Testis (tissue), 3 donors: ENCODE results near the gene TRPM2. TPM values are rescaled to one million over a fixed set of nuclear protein-coding genes. Genes with fewer than 3 reads are reported as not detected.

Source experiments
- DNase-seq: peaks from one replicate; pipeline ENCODE4 v3.0.0-alpha.2; 2019
- H3K27ac ChIP-seq, 2 donors: fragments of 200-600 bp; sonication (generic); one replicate each; pipeline ENCODE4 v1.5.1; 2019
- H3K27me3 ChIP-seq: fragments of 200-600 bp; sonication (generic); one replicate; pipeline ENCODE4 v1.5.1; 2019
- H3K36me3 ChIP-seq: fragments of 200-600 bp; sonication (generic); one replicate; pipeline ENCODE4 v1.5.1; 2017; ENCODE audit warnings: low read depth; ENCODE audit errors: missing control alignments
- H3K4me1 ChIP-seq: fragments of 200-600 bp; sonication (generic); one replicate; pipeline ENCODE4 v1.5.1; 2019
- H3K4me3 ChIP-seq, 2 donors: fragments of 200-600 bp; sonication (generic); one replicate each; pipeline ENCODE4 v1.5.1; 2017 to 2019
- H3K9me3 ChIP-seq: fragments of 200-600 bp; sonication (generic); one replicate; pipeline ENCODE4 v1.5.1; 2017
- CTCF ChIP-seq, 3 experiments: fragments of 450-650 bp in 2 of 3; fragments of 200-600 bp in 1 of 3; sonication (generic) in 1 of 3; IDR thresholded peaks; one replicate each; pipeline ENCODE4 v1.5.1; 2016 to 2019; ENCODE audit warnings: antibody characterized with exemption in 3 of 3, mild to moderate bottlenecking in 2 of 3, moderate library complexity in 1 of 3
- POLR2A ChIP-seq: fragments of 450-650 bp; IDR thresholded peaks from one replicate; pipeline ENCODE4 v1.6.1; 2017; ENCODE audit warnings: antibody characterized with exemption, mild to moderate bottlenecking, moderate library complexity
- WGBS, 2 donors: methylation state at CpG; one replicate each; pipeline ENCODE4 v1.1.5; 2018; 5-methylcytosine and 5-hydroxymethylcytosine counted together
- intact Hi-C: fragments of 100-400 bp; cut with DNase I; formaldehyde crosslinking; loops from one replicate; pipeline ENCODE4 v1.15.1; 2023; ENCODE audit warnings: low total_unique reads
- polyA plus RNA-seq: library from polyadenylated mRNA; stranded (reverse); fragments of 350-450 nt; fragmentation: Illumina TruSeq; extraction: RNeasy Lipid Tissue Mini Kit (QIAGEN cat#74804); gene quantifications from one replicate; pipeline ENCODE4 v1.2.3, GENCODE V29; 2014; ENCODE audit warnings: low read depth, low replicate concordance; ENCODE audit not compliant: insufficient read depth
- total RNA-seq, 2 donors: library from RNA; depleted of rRNA; stranded (reverse); fragments of >200 nt; gene quantifications; one replicate each; pipeline ENCODE4 v1.2.3, GENCODE V29; 2016

Gene TRPM2
- total and polyA plus RNA-seq, 3 donors from 2014 or later = 3.0 to 4.9 (median 3.9) TPM

DNA sequence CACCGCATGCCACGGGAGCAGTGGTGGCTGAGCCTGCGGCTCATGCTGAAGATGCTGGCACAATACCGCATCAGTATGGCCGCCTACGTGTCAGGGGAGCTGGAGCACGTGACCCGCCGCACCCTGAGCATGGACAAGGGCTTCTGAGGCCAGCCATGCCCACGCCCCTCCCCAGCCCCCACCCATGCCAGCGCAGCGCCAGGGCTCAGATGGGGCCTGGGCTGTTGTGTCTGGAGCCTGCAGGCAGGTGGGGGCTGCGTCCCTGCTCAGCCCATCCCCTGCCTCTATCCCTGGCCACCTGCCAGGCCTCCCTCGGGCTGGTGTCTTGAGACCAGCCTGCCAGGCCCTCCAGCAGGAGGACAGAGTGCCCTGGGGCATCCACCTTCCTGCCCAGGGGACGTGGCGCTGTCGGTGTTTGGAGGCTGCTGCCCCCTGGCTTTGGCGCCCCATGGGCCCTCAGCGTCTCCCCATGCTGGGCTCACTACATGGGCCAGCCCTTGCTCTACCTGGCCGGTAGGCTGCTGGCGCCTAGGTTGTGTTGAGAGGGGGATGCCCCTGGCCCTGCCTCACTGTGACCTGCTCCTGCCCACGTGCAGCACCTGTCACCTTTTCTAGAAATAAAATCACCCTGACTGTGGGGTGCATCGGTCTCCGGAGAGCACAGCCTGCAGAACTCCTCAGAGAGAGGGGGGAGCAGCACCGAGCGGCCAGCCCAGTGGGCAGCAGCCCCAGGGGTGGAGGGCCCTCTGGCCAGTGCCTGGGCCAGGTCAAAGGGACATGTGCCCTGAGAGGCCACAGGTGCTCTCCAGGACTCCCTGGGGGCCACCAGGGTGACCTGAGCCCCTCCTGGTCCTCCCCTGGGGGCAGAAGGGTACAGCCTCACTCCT lies 26.5 kb upstream of the TRPM2 start:
- Histone ChIP-seq H3K27ac (no peak overlapping the region), H3K36me3 (no peaks in the 10 kb centered on the region), H3K27me3 (no peaks in the 10 kb centered on the region), H3K4me1 (peaks cover 3% of the 10 kb centered on the region), H3K9me3 (no peaks in the 10 kb centered on the region), H3K4me3 (no peak overlapping the region)
- WGBS, 2 donors = 88 to 94% methylated on average over 11 to 24 of the region's 26 CpGs
- intact Hi-C loops = no loop called here
- TF ChIP-seq CTCF (IDR thresholded peaks at IDR 0.05) (no peak), POLR2A (no peak)
- no peak for DNase-seq

- no peaks in the 10 kb centered on the region for H3K9me3 ChIP-seq
- H3K4me3 ChIP-seq = no peak overlapping the region
- peaks cover 3% of the 10 kb centered on the region for H3K4me1 ChIP-seq
- TF ChIP-seq CTCF (IDR thresholded peaks at IDR 0.05) = no peak
- TF ChIP-seq POLR2A = no peak
- H3K27ac ChIP-seq = no peak overlapping the region
- H3K36me3 ChIP-seq = no peaks in the 10 kb centered on the region
- intact Hi-C loops = no loop called here
- H3K27me3 ChIP-seq = no peaks in the 10 kb centered on the region
- 86 to 94% methylated on average over 11 of the region's 11 CpGs for WGBS, 2 donors
- DNase-seq = no peak
Measured at GRCh38 chr21:44327603-44327974, 25.8 kb upstream of the TRPM2 start.

GRCh38 chr21:44328242-44328895 lies 25.1 kb upstream of the TRPM2 start:
- no peaks in the 10 kb centered on the region for H3K36me3 ChIP-seq
- no peak overlapping the region for H3K4me3 ChIP-seq
- H3K27ac ChIP-seq = no peak overlapping the region
- H3K27me3 ChIP-seq = no peaks in the 10 kb centered on the region
- intact Hi-C loops = no loop called here
- H3K9me3 ChIP-seq = no peaks in the 10 kb centered on the region
- no peak for DNase-seq
- 88 to 91% methylated on average over 12 to 25 of the region's 25 CpGs for WGBS, 2 donors
- TF ChIP-seq CTCF (IDR thresholded peaks at IDR 0.05) (no peak), POLR2A (no peak)
- peaks cover 3% of the 10 kb centered on the region for H3K4me1 ChIP-seq

GRCh38 chr21:44329086-44329889 lies 24.1 kb upstream of the TRPM2 start:
- Histone ChIP-seq H3K27me3 (no peaks in the 10 kb centered on the region), H3K9me3 (no peaks in the 10 kb centered on the region), H3K36me3 (no peaks in the 10 kb centered on the region), H3K27ac (no peak overlapping the region), H3K4me1 (peaks cover 3% of the 10 kb centered on the region), H3K4me3 (no peak overlapping the region)
- WGBS, 2 donors = 77 to 86% methylated on average over 8 to 26 of the region's 26 CpGs
- no peak for DNase-seq
- intact Hi-C loops = no loop called here
- TF ChIP-seq POLR2A = no peak
- TF ChIP-seq CTCF (IDR thresholded peaks at IDR 0.05) = no peak
